HG03060 (cell line): ENCODE results near the gene TMEM117.

Source experiments
- ATAC-seq: cut with Tn5 transposase; IDR thresholded peaks from one replicate; pipeline ENCODE4 v1.9.1; 2021; ENCODE audit warnings: low read depth, moderate number of reproducible peaks; ENCODE audit not compliant: unreplicated experiment

TMEM117 gene

GRCh38 chr12:44063671-44064070 lies 227.8 kb downstream of the TMEM117 start:
- no peak for ATAC-seq

- ATAC-seq = no peak
Observed at GRCh38 chr12:44076871-44077270, 241.0 kb downstream of the TMEM117 start.

- ATAC-seq = no peak
Observed at GRCh38 chr12:44077294-44077693, 241.4 kb downstream of the TMEM117 start.

- ATAC-seq = no peak
Observed at GRCh38 chr12:44078273-44078672, 242.4 kb downstream of the TMEM117 start.

GRCh38 chr12:44088647-44089046 lies 252.8 kb downstream of the TMEM117 start:
- ATAC-seq = no peak

DNA sequence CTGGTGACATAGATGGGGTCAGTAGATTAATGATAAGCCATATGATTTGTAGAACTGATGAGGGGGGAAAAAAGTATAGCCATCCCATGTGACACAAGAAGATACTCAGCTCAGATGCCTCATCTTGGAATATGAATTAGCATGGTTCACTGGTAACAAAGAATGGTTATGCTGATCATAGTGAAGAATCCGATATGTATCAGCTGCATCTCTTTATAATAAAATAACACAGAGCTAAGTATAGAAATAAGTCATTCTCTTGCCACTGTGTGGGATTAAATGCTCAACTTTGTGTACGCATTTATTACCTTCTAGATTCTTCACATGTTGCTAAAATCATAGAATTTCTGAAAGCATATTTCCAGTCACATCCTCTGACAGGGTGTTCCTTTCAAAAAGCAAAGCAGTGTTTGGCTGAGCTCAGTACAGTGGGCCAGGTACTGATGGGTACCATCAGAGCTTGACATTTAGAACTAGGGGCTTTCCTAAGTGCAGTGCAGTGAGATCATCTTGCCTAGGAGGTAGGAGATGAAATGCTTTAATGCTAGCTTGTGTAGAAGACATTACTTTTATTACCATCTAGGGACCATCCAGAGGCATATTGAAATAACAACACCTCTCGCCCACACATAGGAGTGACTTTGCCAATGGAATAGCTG lies 256.2 kb downstream of the TMEM117 start:
- no peak for ATAC-seq

DNA sequence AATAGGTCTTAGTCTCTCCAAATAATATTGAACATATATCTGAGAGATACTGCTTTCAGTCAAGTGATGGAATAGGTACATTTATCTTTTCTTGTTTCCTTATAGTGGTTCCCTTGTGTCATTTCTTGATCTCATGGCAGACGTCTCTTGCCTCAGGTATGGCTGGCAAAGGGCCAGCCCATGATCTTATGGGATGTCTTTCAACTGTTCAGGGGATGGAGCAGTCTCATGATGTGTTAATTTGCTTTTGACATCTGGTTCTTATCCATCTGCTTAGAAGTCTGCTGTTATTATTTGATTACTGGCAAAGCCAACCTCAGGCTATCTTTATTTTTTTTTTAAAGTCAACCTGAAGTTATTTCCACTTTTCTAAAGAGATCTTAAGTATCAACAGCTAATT lies 262.9 kb downstream of the TMEM117 start:
- ATAC-seq = no peak

GRCh38 chr12:44099486-44099885 lies 263.6 kb downstream of the TMEM117 start:
- ATAC-seq = no peak

GRCh38 chr12:44100264-44100663 lies 264.4 kb downstream of the TMEM117 start:
- no peak for ATAC-seq

DNA sequence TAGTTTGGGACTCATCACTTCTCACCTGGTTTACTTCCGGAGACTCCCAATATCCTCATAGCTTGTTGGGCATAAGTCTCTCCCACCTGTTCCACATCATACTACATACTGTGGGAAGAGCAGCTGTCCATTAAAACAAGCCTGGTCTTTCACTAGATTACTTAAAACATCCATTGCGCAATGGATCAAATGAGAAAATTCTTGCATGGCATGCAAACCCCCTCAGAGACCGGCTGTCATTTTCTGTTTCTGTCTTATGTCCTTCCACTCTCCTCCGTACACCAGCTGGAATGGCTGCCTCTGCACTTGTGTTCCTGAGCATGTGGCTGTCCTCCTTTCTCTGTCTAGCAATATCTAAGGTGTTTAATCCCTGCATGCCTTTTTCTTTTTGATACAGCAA lies 265.6 kb downstream of the TMEM117 start:
- no peak for ATAC-seq

- ATAC-seq = no peak
Observed at GRCh38 chr12:44114906-44115305, 279.0 kb downstream of the TMEM117 start.

- ATAC-seq = no peak
Observed at GRCh38 chr12:44117337-44117736, 281.5 kb downstream of the TMEM117 start.

GRCh38 chr12:44118946-44119345 lies 283.1 kb downstream of the TMEM117 start:
- ATAC-seq = no peak

- no peak for ATAC-seq
Observed at GRCh38 chr12:44126806-44127205, 290.9 kb downstream of the TMEM117 start.

GRCh38 chr12:44127966-44128710 lies 292.3 kb downstream of the TMEM117 start:
- ATAC-seq = no peak

- no peak for ATAC-seq
Observed at GRCh38 chr12:44143175-44143574, 307.3 kb downstream of the TMEM117 start.

DNA sequence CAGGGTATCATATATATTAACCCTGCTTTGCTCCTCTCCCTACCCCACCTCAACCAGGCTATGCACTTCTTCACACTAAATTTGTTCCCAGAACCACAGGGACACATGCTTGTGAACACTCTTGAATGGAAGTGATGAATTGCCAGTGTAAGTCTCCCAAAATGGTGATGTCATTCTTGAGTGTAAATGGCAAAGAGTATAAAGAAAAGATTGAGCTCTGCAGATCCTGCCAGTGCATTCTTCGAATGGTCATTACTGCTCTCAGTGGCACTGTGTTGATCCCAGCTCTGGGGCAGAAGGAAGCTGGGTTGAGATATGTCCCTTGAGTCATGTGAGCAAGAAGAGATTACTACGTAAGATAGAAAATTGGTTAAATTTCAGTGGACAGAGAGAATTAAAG lies 313.1 kb downstream of the TMEM117 start:
- ATAC-seq = no peak

DNA sequence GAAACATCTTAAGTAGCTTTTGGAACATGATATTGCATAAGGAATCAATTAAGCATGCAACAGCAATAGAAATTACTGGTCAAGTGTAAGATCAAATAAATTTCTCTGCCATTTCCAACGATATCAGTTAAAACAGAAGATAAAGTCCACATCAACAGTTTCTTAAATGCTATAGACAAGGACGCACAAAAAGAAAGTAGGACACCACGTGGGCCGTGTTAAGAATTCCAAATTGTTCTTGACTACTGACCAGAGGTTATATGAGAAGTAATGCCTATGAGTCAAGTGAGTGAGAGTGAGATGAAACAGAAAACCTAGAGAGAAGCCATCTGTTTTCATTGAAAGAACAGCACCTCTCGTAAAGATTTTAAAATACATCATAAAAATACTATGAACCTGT lies 318.2 kb downstream of the TMEM117 start:
- no peak for ATAC-seq

DNA sequence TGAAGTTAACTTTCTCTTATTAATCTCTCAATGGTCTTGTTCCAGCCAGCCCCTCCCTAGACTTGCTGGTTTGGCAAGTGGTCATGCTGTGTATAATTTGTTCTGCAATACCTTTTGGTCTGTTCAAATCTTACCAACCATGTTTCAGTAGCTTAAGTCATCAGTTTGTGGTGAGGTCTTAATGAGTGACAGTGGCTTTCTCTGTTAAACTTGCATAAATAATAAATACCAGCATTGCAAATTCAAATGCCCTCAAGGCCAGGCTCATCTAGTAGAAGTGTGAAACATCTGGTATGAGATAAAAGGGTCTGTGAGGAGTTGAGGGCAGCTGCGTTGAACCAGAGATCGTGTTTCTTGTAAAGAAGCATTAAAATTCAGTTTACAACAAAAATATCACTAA lies 319.5 kb downstream of the TMEM117 start:
- ATAC-seq = no peak

- no peak for ATAC-seq
Observed at GRCh38 chr12:44157359-44157758, 321.5 kb downstream of the TMEM117 start.

GRCh38 chr12:44158746-44159145 lies 322.9 kb downstream of the TMEM117 start:
- ATAC-seq = no peak

DNA sequence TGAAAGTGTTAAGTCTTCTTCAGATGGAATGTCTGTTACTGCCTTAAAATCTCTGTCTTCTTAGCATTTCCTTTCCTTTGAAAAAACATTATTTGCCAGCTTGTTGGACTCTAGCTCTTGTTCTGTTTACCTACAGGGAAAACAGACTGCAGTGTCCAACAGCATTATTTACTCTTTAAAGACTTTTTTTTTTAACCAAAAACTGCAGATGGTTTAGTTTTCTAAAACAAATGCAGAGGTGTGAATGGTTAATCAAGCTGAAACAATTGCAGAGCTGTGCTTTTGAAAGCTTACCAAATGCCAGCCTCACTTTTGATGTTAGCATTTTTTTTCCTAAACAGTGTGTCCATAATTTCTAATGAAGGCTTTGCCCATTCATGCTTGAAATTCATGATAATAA lies 323.3 kb downstream of the TMEM117 start:
- no peak for ATAC-seq
